Measurements from ENCODE around the gene B4GALT4.
"Not testable (repeated sequence)": the region's sequence is repeated elsewhere in the genome, so short reads cannot be mapped to it uniquely, and the experiment has no call there.

Gene B4GALT4

GRCh38 chr3:119240591-119241434 is at the start of gene B4GALT4:
B4GALT4 (minus strand) TSS chr3:119240878; CDS start chr3:119230099, 10,779 bp downstream.
- DNase-seq (ENCODE audit: extremely low read depth, low read depth) = peak; percentile 69
- no peak for TF ChIP-seq CTCF (IDR thresholded peaks at IDR 0.05; ENCODE audit: low read depth, low read length)

GRCh38 chr3:119289404-119289770 is 48.7 kb upstream of the B4GALT4 start:
- no peak for DNase-seq (ENCODE audit: extremely low read depth, low read depth)
- TF ChIP-seq CTCF (IDR thresholded peaks at IDR 0.05; ENCODE audit: low read depth, low read length) = no peak

GRCh38 chr3:119288669-119289403 is 48.2 kb upstream of the B4GALT4 start:
- TF ChIP-seq CTCF (IDR thresholded peaks at IDR 0.05; ENCODE audit: low read depth, low read length) = no peak
- DNase-seq (ENCODE audit: extremely low read depth, low read depth) = no peak

- no peak for DNase-seq (ENCODE audit: extremely low read depth, low read depth)
- no peak for TF ChIP-seq CTCF (IDR thresholded peaks at IDR 0.05; ENCODE audit: low read depth, low read length)
Measured at GRCh38 chr3:119279584-119280243, 39.0 kb upstream of the B4GALT4 start.

GRCh38 chr3:119279101-119279554 is 38.5 kb upstream of the B4GALT4 start:
- TF ChIP-seq CTCF (IDR thresholded peaks at IDR 0.05; ENCODE audit: low read depth, low read length) = no peak
- no peak for DNase-seq (ENCODE audit: extremely low read depth, low read depth)

- DNase-seq (ENCODE audit: extremely low read depth, low read depth) = no peak
- TF ChIP-seq CTCF (IDR thresholded peaks at IDR 0.05; ENCODE audit: low read depth, low read length) = no peak
Measured at GRCh38 chr3:119276680-119277079, 36.0 kb upstream of the B4GALT4 start.

- not testable (repeated sequence) for DNase-seq (ENCODE audit: extremely low read depth, low read depth)
Measured at GRCh38 chr3:119270212-119270611, 29.5 kb upstream of the B4GALT4 start.
